ENCODE results near the gene TOX2. TPM values are rescaled to one million over a fixed set of nuclear protein-coding genes. Genes with fewer than 3 reads are reported as not detected.

Gene TOX2
- total RNA-seq, 1 experiment from 2014 or later, result not detected

DNA sequence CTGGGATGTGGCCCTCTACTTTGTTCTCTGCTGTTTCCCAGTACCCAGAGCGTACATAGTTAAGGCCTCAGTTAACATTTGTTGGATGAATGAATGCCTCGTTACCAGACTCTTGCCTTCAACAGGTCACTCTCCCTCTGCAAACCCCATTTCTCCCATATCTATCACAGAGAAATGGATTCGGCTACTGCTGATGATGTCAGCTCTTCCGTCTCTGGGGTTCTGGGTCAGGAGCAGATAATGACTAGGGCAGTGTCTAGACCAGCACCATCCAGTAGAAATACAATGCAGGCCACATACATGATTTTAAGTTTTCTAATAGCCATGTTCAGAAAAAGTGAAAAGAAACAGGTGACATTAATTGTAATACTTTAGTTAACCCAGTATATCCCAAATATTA is 47.9 kb downstream of the TOX2 start:
- H3K36me3 Mint-ChIP-seq (ENCODE audit: insufficient read depth, unreplicated experiment), result no peaks in the 10 kb centered on the region
- no peak for DNase-seq
- peaks cover 23% of the 10 kb centered on the region for H3K4me1 Mint-ChIP-seq (ENCODE audit: low read depth, unreplicated experiment)
- H3K4me3 Mint-ChIP-seq (ENCODE audit: low read depth, unreplicated experiment), result no peak overlapping the region
- no peak overlapping the region for H3K27ac Mint-ChIP-seq (ENCODE audit: unreplicated experiment)
- CTCF ChIA-PET, result no interaction called here
- intact Hi-C loops (cut with micrococcal nuclease; ENCODE audit: unreplicated experiment), result no loop called here
- H3K27me3 Mint-ChIP-seq (ENCODE audit: unreplicated experiment), result peaks cover 12% of the 10 kb centered on the region
- TF ChIP-seq, protein P1, sequence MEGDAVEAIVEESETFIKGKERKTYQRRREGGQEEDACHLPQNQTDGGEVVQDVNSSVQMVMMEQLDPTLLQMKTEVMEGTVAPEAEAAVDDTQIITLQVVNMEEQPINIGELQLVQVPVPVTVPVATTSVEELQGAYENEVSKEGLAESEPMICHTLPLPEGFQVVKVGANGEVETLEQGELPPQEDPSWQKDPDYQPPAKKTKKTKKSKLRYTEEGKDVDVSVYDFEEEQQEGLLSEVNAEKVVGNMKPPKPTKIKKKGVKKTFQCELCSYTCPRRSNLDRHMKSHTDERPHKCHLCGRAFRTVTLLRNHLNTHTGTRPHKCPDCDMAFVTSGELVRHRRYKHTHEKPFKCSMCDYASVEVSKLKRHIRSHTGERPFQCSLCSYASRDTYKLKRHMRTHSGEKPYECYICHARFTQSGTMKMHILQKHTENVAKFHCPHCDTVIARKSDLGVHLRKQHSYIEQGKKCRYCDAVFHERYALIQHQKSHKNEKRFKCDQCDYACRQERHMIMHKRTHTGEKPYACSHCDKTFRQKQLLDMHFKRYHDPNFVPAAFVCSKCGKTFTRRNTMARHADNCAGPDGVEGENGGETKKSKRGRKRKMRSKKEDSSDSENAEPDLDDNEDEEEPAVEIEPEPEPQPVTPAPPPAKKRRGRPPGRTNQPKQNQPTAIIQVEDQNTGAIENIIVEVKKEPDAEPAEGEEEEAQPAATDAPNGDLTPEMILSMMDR (IDR thresholded peaks at IDR 0.05; ENCODE audit: unreplicated experiment), result no peak
- BruUV-seq (replicated peaks), result no TSS peak
- peaks cover 6% of the 10 kb centered on the region for H3K9me3 Mint-ChIP-seq (ENCODE audit: low read depth, unreplicated experiment)

DNA sequence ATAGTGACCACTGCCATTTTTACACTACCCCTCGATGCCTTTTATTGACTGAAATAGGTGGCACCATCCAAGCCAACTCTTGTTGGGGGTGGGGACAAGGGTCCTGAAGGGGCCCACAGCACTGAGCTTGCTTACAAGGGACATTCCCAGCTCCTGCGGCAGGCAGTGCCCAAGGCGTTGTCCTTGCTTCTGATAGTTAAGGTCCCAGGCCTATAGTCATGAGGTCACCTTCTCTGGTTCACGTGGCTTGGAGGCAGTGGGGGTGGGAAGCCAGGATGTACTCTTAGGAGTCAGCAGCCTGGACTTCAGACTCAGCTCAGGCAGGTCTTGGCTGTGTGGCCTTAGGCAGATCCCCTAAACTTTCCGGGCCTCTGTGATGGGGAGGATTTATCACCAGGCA is 48.6 kb downstream of the TOX2 start:
- no peak overlapping the region for H3K27ac Mint-ChIP-seq (ENCODE audit: unreplicated experiment)
- DNase-seq, result no peak
- intact Hi-C loops (cut with micrococcal nuclease; ENCODE audit: unreplicated experiment), result no loop called here
- TF ChIP-seq, protein P1 (IDR thresholded peaks at IDR 0.05; ENCODE audit: unreplicated experiment), result no peak
- H3K4me1 Mint-ChIP-seq (ENCODE audit: low read depth, unreplicated experiment), result peaks cover 16% of the 10 kb centered on the region
- CTCF ChIA-PET, result interaction anchor here (0.7 to 1.3 kb wide), 2 partner anchors 25 to 27 kb away, joined by 3 read pairs; no protein-coding TSS in a partner anchor
- peaks cover 1% of the 10 kb centered on the region for H3K9me3 Mint-ChIP-seq (ENCODE audit: low read depth, unreplicated experiment)
- no peak overlapping the region for H3K4me3 Mint-ChIP-seq (ENCODE audit: low read depth, unreplicated experiment)
- no peaks in the 10 kb centered on the region for H3K36me3 Mint-ChIP-seq (ENCODE audit: insufficient read depth, unreplicated experiment)
- no TSS peak for BruUV-seq (replicated peaks)
- peaks cover 12% of the 10 kb centered on the region for H3K27me3 Mint-ChIP-seq (ENCODE audit: unreplicated experiment)

- no peak overlapping the region for H3K4me3 Mint-ChIP-seq (ENCODE audit: low read depth, unreplicated experiment)
- peaks cover 12% of the 10 kb centered on the region for H3K27me3 Mint-ChIP-seq (ENCODE audit: unreplicated experiment)
- no peaks in the 10 kb centered on the region for H3K9me3 Mint-ChIP-seq (ENCODE audit: low read depth, unreplicated experiment)
- DNase-seq, result no peak
- intact Hi-C loops (cut with micrococcal nuclease; ENCODE audit: unreplicated experiment), result no loop called here
- H3K36me3 Mint-ChIP-seq (ENCODE audit: insufficient read depth, unreplicated experiment), result no peaks in the 10 kb centered on the region
- BruUV-seq (replicated peaks), result no TSS peak
- CTCF ChIA-PET, result interaction anchor here (0.5 to 1.3 kb wide), 3 partner anchors 26 to 554 kb away, joined by 3 to 5 read pairs (median 3); no protein-coding TSS in a partner anchor
- peaks cover 8% of the 10 kb centered on the region for H3K4me1 Mint-ChIP-seq (ENCODE audit: low read depth, unreplicated experiment)
- TF ChIP-seq, protein P1 (IDR thresholded peaks at IDR 0.05; ENCODE audit: unreplicated experiment), result no peak
- H3K27ac Mint-ChIP-seq (ENCODE audit: unreplicated experiment), result no peak overlapping the region
These were observed 49.5 kb downstream of the TOX2 start for GRCh38 chr20:43963872-43964791.

DNA sequence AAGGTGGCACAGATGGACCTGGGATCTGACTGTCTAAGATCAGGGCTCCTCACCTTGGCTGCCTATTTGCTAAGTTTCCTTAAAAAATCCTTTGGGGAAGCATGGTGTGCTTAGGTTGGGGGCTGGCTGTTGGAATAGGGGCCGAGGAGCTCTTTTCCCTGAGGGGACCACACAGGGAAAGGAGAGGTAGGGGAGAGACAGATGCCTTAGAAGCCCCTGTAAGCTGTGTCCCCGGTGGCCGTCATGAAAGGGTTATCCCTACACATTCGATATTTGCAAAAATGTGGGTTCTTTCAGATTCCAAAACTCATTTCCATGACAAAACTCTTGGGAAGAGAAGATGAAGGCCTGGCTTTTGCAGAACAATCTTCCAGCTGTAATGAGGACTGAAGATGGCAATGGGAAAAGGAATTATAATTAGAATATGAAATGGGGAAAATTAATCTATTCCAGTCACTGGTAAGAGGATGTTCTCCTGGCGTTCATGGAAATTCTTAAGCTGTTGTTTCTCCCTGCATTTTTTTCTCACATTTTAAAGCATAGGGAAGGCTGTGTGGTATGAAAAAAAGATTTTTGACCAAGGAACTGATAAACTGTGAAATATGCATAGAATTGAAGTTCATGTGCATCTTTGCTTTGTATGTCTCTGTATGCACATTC is 53.8 kb downstream of the TOX2 start:
- H3K4me1 Mint-ChIP-seq (ENCODE audit: low read depth, unreplicated experiment), result no peaks in the 10 kb centered on the region
- CTCF ChIA-PET, result no interaction called here
- TF ChIP-seq, protein P1 (IDR thresholded peaks at IDR 0.05; ENCODE audit: unreplicated experiment), result no peak
- intact Hi-C loops (cut with micrococcal nuclease; ENCODE audit: unreplicated experiment), result no loop called here
- H3K36me3 Mint-ChIP-seq (ENCODE audit: insufficient read depth, unreplicated experiment), result no peaks in the 10 kb centered on the region
- no peaks in the 10 kb centered on the region for H3K9me3 Mint-ChIP-seq (ENCODE audit: low read depth, unreplicated experiment)
- BruUV-seq (replicated peaks), result no TSS peak
- H3K27ac Mint-ChIP-seq (ENCODE audit: unreplicated experiment), result no peak overlapping the region
- no peak overlapping the region for H3K4me3 Mint-ChIP-seq (ENCODE audit: low read depth, unreplicated experiment)
- H3K27me3 Mint-ChIP-seq (ENCODE audit: unreplicated experiment), result peaks cover 9% of the 10 kb centered on the region
- DNase-seq, result no peak
